Brain microvascular endothelial cell (primary cell): ENCODE measurements around the gene CNN1.

Experiments
- DNase-seq: peaks from one replicate; pipeline ENCODE4 v3.0.0-alpha.2; 2020
- H3K27ac ChIP-seq: fragments of 250-450 bp; sonication (Bioruptor Pico); 2 replicates; pipeline ENCODE4 v1.5.1; 2020; ENCODE audit warnings: mild to moderate bottlenecking, moderate library complexity
- H3K27me3 ChIP-seq: fragments of 250-450 bp; sonication (Bioruptor Pico); replicated peaks from 2 replicates; pipeline ENCODE4 v1.5.1; 2020; ENCODE audit warnings: mild to moderate bottlenecking
- H3K36me3 ChIP-seq: fragments of 250-450 bp; sonication (Bioruptor Pico); replicated peaks from 2 replicates; pipeline ENCODE4 v1.5.1; 2020; ENCODE audit warnings: mild to moderate bottlenecking
- H3K4me3 ChIP-seq: 2 replicates; pipeline ENCODE4 v1.5.1; 2011; ENCODE audit warnings: low read depth, mild to moderate bottlenecking, control low read depth, low read length, moderate library complexity
- CTCF ChIP-seq: IDR thresholded peaks from 2 replicates; pipeline ENCODE4 v1.5.1; 2011; ENCODE audit warnings: low read depth, mild to moderate bottlenecking, moderate library complexity, low read length, control low read depth, inconsistent platforms; ENCODE audit errors: missing control alignments
- in situ Hi-C: cut with HindIII; loops from 2 replicates; pipeline ENCODE4 v1.10.0; 2017; ENCODE audit warnings: low sequenced_read_pairs, low pct_ligation_motif_present

The CNN1 gene

DNA sequence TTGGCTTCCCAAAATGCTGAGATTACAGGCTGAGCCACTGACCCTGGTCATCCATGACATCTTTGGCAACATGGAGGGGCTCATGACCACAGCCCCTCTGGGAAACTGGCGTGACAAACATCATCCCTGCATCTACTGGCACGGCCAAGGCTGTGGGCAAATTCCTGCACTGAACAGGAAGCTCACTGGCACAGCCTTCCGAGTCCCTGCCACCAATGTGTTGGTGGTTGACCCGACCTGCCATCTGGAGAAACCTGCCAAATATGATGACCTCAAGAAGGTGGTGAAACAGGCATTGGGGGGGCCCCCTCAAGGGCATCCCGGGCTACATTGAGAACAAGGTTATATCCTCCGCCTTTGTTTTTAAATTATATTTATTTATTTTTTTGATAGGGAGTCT is 47.7 kb downstream of the CNN1 start:
- in situ Hi-C loops, result no loop called here
- H3K4me3 ChIP-seq, result no peak overlapping the region
- H3K27ac ChIP-seq, result no peak overlapping the region
- no peak for DNase-seq
- H3K27me3 ChIP-seq, result no peaks in the 10 kb centered on the region
- no peak for TF ChIP-seq CTCF
- no peaks in the 10 kb centered on the region for H3K36me3 ChIP-seq

DNA sequence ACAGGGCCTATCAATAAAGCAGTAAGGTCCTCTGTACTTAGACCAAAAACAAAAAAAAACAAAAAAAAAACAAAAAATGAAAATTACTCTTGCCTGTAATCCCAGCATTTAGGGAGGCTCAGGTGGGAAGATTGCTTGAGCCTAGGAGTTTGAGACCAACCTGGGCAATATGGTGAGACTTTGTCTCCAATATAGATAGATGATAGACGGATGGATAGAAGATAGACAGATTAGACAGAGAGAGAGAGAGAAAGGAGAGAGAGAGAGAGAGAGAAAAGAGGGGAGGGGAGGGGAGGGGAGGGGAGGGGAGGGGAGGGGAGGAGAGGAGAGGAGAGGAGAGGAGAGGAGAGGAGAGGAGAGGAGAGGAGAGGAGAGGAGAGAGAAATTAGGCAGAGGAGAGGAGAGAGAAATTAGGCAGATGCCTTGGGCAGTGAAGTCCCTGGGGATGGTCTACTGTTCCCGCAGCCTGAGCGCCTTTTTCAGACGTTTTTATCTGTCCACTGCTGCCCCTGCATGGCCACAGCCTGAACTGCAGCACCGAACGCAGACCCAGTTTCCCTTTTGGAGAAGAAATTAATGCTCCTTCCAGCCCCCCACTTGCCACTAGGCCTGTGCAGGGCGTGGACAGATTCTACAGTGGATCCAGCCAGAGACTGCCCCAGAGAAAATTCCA is 48.8 kb downstream of the CNN1 start:
- peak; percentile 65 for DNase-seq
- peak; percentile 94 for TF ChIP-seq CTCF
- Histone ChIP-seq H3K4me3 (no peak overlapping the region), H3K36me3 (no peaks in the 10 kb centered on the region), H3K27ac (no peak overlapping the region), H3K27me3 (no peaks in the 10 kb centered on the region)
- in situ Hi-C loops, result no loop called here

GRCh38 chr19:11587975-11588631 is 49.5 kb downstream of the CNN1 start:
- H3K36me3 ChIP-seq, result no peaks in the 10 kb centered on the region
- H3K27me3 ChIP-seq, result no peaks in the 10 kb centered on the region
- no peak overlapping the region for H3K4me3 ChIP-seq
- H3K27ac ChIP-seq, result no peak overlapping the region
- in situ Hi-C loops, result no loop called here
- no peak for DNase-seq
- TF ChIP-seq CTCF, result no peak

DNA sequence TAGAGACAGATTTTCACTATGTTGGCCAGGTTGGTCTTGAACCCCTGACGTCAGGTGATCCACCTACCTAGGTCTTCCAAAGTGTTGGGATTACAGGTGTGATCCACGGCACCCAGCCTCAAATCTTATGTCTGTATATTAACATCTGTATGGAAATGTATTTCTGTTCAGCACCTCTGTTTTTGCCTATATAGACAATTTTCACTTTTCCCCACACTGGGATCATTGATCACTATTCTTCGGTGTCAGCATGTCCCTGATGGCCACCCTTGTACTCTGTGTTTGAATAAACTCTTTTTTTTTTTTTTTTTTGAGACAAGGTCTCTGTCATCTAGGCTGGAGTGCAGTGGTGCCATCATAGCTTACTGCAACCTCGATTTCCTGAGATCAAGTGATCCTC is 55.4 kb downstream of the CNN1 start:
- in situ Hi-C loops, result no loop called here
- no peak for TF ChIP-seq CTCF

DNA sequence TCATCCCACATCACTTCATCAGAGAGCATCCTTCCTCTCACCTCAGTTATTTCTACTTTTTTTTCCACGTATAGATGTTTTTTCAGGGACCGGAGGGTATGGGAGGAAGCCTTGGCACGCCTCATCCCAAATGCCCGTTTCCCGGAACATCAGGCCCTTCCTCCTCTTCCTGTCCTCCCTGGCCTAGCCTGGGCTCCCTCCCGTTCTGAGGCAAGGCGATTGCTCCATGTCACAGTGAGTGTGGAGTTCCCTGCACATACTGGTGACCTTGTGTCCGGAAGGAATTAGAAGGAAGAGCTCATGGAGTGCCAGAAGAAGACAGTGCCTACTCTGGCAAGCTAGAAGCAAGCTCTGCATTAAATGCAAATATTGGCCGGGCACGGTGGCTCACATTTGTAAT is 57.5 kb downstream of the CNN1 start:
- no peak overlapping the region for H3K27ac ChIP-seq
- no peaks in the 10 kb centered on the region for H3K27me3 ChIP-seq
- peaks cover 3% of the 10 kb centered on the region for H3K36me3 ChIP-seq
- no peak for DNase-seq
- no peak for TF ChIP-seq CTCF
- in situ Hi-C loops, result no loop called here
- no peak overlapping the region for H3K4me3 ChIP-seq

More for the DNA sequence above, 55.4 kb downstream of the CNN1 start:
- Histone ChIP-seq H3K27me3 (no peaks in the 10 kb centered on the region), H3K4me3 (no peak overlapping the region), H3K36me3 (peaks cover 3% of the 10 kb centered on the region), H3K27ac (no peak overlapping the region)
- no peak for DNase-seq
